Hepatocyte (in vitro differentiated cells): ENCODE results near the gene ATP6V0A4.

ENCODE experiments used
- EZH2 ChIP-seq: fragments of 200-600 bp; sonication (generic); IDR thresholded peaks from 2 replicates; pipeline ENCODE4 v1.6.1; 2016; ENCODE audit warnings: antibody characterized with exemption, mild to moderate bottlenecking, borderline replicate concordance
- TF ChIP-seq, protein P1 (sequence below): fragments of 200-600 bp; sonication (generic); IDR thresholded peaks from 2 replicates; pipeline ENCODE4 v1.5.1; 2016; ENCODE audit warnings: antibody characterized with exemption, mild to moderate bottlenecking; ENCODE audit not compliant: poor library complexity

GRCh38 chr7:138781004-138781403, 17.0 kb downstream of the ATP6V0A4 start:
- TF ChIP-seq, protein P1, sequence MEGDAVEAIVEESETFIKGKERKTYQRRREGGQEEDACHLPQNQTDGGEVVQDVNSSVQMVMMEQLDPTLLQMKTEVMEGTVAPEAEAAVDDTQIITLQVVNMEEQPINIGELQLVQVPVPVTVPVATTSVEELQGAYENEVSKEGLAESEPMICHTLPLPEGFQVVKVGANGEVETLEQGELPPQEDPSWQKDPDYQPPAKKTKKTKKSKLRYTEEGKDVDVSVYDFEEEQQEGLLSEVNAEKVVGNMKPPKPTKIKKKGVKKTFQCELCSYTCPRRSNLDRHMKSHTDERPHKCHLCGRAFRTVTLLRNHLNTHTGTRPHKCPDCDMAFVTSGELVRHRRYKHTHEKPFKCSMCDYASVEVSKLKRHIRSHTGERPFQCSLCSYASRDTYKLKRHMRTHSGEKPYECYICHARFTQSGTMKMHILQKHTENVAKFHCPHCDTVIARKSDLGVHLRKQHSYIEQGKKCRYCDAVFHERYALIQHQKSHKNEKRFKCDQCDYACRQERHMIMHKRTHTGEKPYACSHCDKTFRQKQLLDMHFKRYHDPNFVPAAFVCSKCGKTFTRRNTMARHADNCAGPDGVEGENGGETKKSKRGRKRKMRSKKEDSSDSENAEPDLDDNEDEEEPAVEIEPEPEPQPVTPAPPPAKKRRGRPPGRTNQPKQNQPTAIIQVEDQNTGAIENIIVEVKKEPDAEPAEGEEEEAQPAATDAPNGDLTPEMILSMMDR, result no peak
- no peak for TF ChIP-seq EZH2
